Cardiac muscle cell (in vitro differentiated cells and primary cell): Measurements from ENCODE around the gene TMEM235. TPM values are rescaled to one million over a fixed set of nuclear protein-coding genes. Genes with fewer than 3 reads are reported as not detected.
"Not testable (repeated sequence)": the region's sequence is repeated elsewhere in the genome, so short reads cannot be mapped to it uniquely, and the experiment has no call there.

Experiments
- DNase-seq, 2 donors: peaks; one replicate each; pipeline versions ENCODE4 v3.0.0 to v3.0.0-alpha.2; 2010 to 2017; ENCODE audit warnings: low read depth in 1 of 2, low spot score in 1 of 2
- H3K27ac ChIP-seq: fragments of 200-600 bp; sonication (generic); 2 replicates; pipeline ENCODE4 v1.5.1; 2016
- H3K27me3 ChIP-seq: fragments of 200-600 bp; sonication (generic); 2 replicates; pipeline ENCODE4 v1.6.0; 2016; ENCODE audit warnings: control low read depth
- H3K36me3 ChIP-seq: fragments of 200-600 bp; sonication (generic); 2 replicates; pipeline ENCODE4 v1.5.1; 2016; ENCODE audit warnings: control low read depth
- H3K4me1 ChIP-seq: fragments of 200-600 bp; sonication (generic); 2 replicates; pipeline ENCODE4 v1.8.1; 2017; ENCODE audit warnings: low read depth, mild to moderate bottlenecking, mixed run types
- H3K4me3 ChIP-seq: fragments of 200-600 bp; sonication (generic); 2 replicates; pipeline ENCODE4 v1.5.1; 2016; ENCODE audit warnings: mild to moderate bottlenecking
- H3K9me3 ChIP-seq: fragments of 200-600 bp; sonication (generic); 2 replicates; pipeline ENCODE4 v1.5.1; 2017; ENCODE audit warnings: low read depth, mild to moderate bottlenecking, control low read depth
- CTCF ChIP-seq: IDR thresholded peaks from 2 replicates; pipeline ENCODE4 v1.5.1; 2012; ENCODE audit warnings: low read depth, mild to moderate bottlenecking, low read length
- polyA plus RNA-seq: library from polyadenylated mRNA; unstranded; fragments of >200 nt; fragmentation: Nextera tagmentation; extraction: Ambion mirVana; gene quantifications from 2 replicates; pipeline ENCODE4 v1.2.1, GENCODE V29; 2016
- total RNA-seq: library from RNA; depleted of rRNA; stranded (reverse); fragments of >200 nt; gene quantifications from 2 replicates; pipeline ENCODE4 v1.2.3, GENCODE V29; 2016

The TMEM235 gene
- total and polyA plus RNA-seq, 2 experiments from 2014 or later, result 2.0 to 2.3 TPM

- no peak overlapping the region for H3K27ac ChIP-seq
- H3K4me1 ChIP-seq, result no peaks in the 10 kb centered on the region
- TF ChIP-seq CTCF, result no peak
- no peak for DNase-seq
- no peaks in the 10 kb centered on the region for H3K9me3 ChIP-seq
- H3K27me3 ChIP-seq, result peaks cover 39% of the 10 kb centered on the region
- H3K4me3 ChIP-seq, result no peak overlapping the region
- H3K36me3 ChIP-seq, result no peaks in the 10 kb centered on the region
Measured at GRCh38 chr17:78232859-78233173, 1.4 kb downstream of the TMEM235 start.

GRCh38 chr17:78233678-78234077 lies 2.2 kb downstream of the TMEM235 start:
- no peak for DNase-seq
- no peak overlapping the region for H3K4me3 ChIP-seq
- no peaks in the 10 kb centered on the region for H3K9me3 ChIP-seq
- peaks cover 39% of the 10 kb centered on the region for H3K27me3 ChIP-seq
- no peaks in the 10 kb centered on the region for H3K36me3 ChIP-seq
- no peaks in the 10 kb centered on the region for H3K4me1 ChIP-seq
- no peak for TF ChIP-seq CTCF
- H3K27ac ChIP-seq, result no peak overlapping the region

GRCh38 chr17:78234261-78234865 lies 2.9 kb downstream of the TMEM235 start:
- TF ChIP-seq CTCF, result no peak
- DNase-seq, result no peak

GRCh38 chr17:78235022-78235421 lies 3.6 kb downstream of the TMEM235 start:
- not testable (repeated sequence) for H3K36me3 ChIP-seq, H3K27ac ChIP-seq, H3K9me3 ChIP-seq, H3K4me1 ChIP-seq, H3K4me3 ChIP-seq
- peak in 1 of 2 donors; percentile 68 for DNase-seq
- H3K27me3 ChIP-seq, result peaks cover 31% of the 10 kb centered on the region

More at GRCh38 chr17:78234261-78234865, 2.9 kb downstream of the TMEM235 start:
- Histone ChIP-seq H3K9me3 (no peaks in the 10 kb centered on the region), H3K27ac (no peak overlapping the region), H3K4me3 (no peak overlapping the region), H3K27me3 (peaks cover 38% of the 10 kb centered on the region), H3K4me1 (no peaks in the 10 kb centered on the region), H3K36me3 (no peaks in the 10 kb centered on the region)

GRCh38 chr17:78235885-78236284 lies 4.5 kb downstream of the TMEM235 start:
- DNase-seq, result no peak
- no peak for TF ChIP-seq CTCF
- H3K9me3 ChIP-seq, result no peaks in the 10 kb centered on the region
- no peaks in the 10 kb centered on the region for H3K4me1 ChIP-seq
- no peaks in the 10 kb centered on the region for H3K36me3 ChIP-seq
- H3K4me3 ChIP-seq, result no peak overlapping the region
- H3K27ac ChIP-seq, result no peak overlapping the region
- H3K27me3 ChIP-seq, result peaks cover 23% of the 10 kb centered on the region

- Histone ChIP-seq H3K4me3 (no peak overlapping the region), H3K4me1 (no peaks in the 10 kb centered on the region), H3K27me3 (peaks cover 16% of the 10 kb centered on the region), H3K27ac (no peak overlapping the region), H3K9me3 (no peaks in the 10 kb centered on the region), H3K36me3 (no peaks in the 10 kb centered on the region)
- TF ChIP-seq CTCF, result no peak
- DNase-seq, result no peak
Measured at GRCh38 chr17:78236362-78237127, 5.1 kb downstream of the TMEM235 start.
